HEK293 (cell line): Measurements from ENCODE around the gene RRAGB.
"Not testable (repeated sequence)": the region's sequence is repeated elsewhere in the genome, so short reads cannot be mapped to it uniquely, and the experiment has no call there.

Experiments
- CTCF ChIA-PET: fragments of 350-600 bp; formaldehyde crosslinking; extraction: SDS; loops from one replicate; lab custom pipeline; 2021; ENCODE audit warnings: antibody characterized with exemption; lab: Yijun Ruan, JAX
- POLR2A ChIA-PET: fragments of 300-600 bp; formaldehyde crosslinking; extraction: SDS; loops from one replicate; lab custom pipeline; 2020; ENCODE audit warnings: antibody characterized with exemption, inconsistent platforms; lab: Yijun Ruan, JAX
- H3K27ac ChIP-seq: fragments of 200-500 bp; sonication (Bioruptor generic); 2 replicates; pipeline ENCODE4 v1.5.1; 2014; ENCODE audit warnings: low read depth, low read length, control low read depth, inconsistent platforms; ENCODE audit errors: extremely low read depth
- H3K36me3 ChIP-seq, 2 experiments: fragments of 200-500 bp in 1 of 2; sonication (Bioruptor generic) in 1 of 2; 1 replicate in 1 of 2; 2 replicates in 1 of 2; pipeline ENCODE4 v1.5.1; 2014 to 2017; ENCODE audit warnings: inconsistent platforms in 2 of 2, low read length in 2 of 2; ENCODE audit not compliant: control insufficient read depth in 2 of 2, insufficient read depth in 1 of 2
- H3K4me1 ChIP-seq: fragments of 200-500 bp; sonication (Bioruptor generic); 2 replicates; pipeline ENCODE4 v1.5.1; 2014; ENCODE audit warnings: mild to moderate bottlenecking, low read length, inconsistent platforms; ENCODE audit not compliant: control insufficient read depth, insufficient read depth
- H3K4me3 ChIP-seq: 2 replicates; pipeline ENCODE4 v1.5.1; 2011; ENCODE audit warnings: low read depth, mild to moderate bottlenecking, control low read depth, low read length, moderate library complexity
- H3K9me3 ChIP-seq: fragments of 200-500 bp; sonication (Bioruptor generic); 2 replicates; pipeline ENCODE4 v1.5.1; 2014; ENCODE audit warnings: low read depth, low read length, inconsistent platforms; ENCODE audit not compliant: control insufficient read depth, insufficient read depth
- KLF7 ChIP-seq: fragments of 450-650 bp; formaldehyde crosslinking; IDR thresholded peaks from 2 replicates; pipeline ENCODE4 v1.5.1; 2016; ENCODE audit warnings: missing biosample characterization, missing genetic modification characterization, borderline replicate concordance
- KLF9 ChIP-seq: fragments of 450-650 bp; formaldehyde crosslinking; IDR thresholded peaks from 2 replicates; pipeline ENCODE4 v1.5.1; 2016; ENCODE audit warnings: missing biosample characterization, missing genetic modification characterization, low read depth
- SETDB1 ChIP-seq: IDR thresholded peaks from one replicate; pipeline ENCODE4 v1.6.1; 2017; ENCODE audit warnings: mild to moderate bottlenecking, low read length, moderate library complexity, mixed read lengths; ENCODE audit not compliant: insufficient read length
- TCF7L2 ChIP-seq: IDR thresholded peaks from 2 replicates; pipeline ENCODE4 v1.6.1; 2011; ENCODE audit warnings: low read depth, mild to moderate bottlenecking, inconsistent platforms, low read length, moderate library complexity, borderline replicate concordance
- ZNF426 ChIP-seq: fragments of 450-650 bp; formaldehyde crosslinking; IDR thresholded peaks from 2 replicates; pipeline ENCODE4 v1.5.1; 2017; ENCODE audit warnings: missing biosample characterization, missing genetic modification characterization, mild to moderate bottlenecking, inconsistent platforms, moderate library complexity
- ZNF658 ChIP-seq: fragments of 450-650 bp; formaldehyde crosslinking; IDR thresholded peaks from 2 replicates; pipeline ENCODE4; 2016; ENCODE audit warnings: missing biosample characterization, missing genetic modification characterization
- ZNF768 ChIP-seq: fragments of 450-650 bp; formaldehyde crosslinking; IDR thresholded peaks from 2 replicates; pipeline ENCODE4 v1.5.1; 2018; ENCODE audit warnings: missing biosample characterization, mild to moderate bottlenecking, missing genetic modification characterization
- ZNF785 ChIP-seq: fragments of 450-650 bp; formaldehyde crosslinking; IDR thresholded peaks from 2 replicates; pipeline ENCODE4 v1.5.1; 2016; ENCODE audit warnings: missing biosample characterization, missing genetic modification characterization
- TF ChIP-seq, protein P1 (sequence below): fragments of 450-650 bp; formaldehyde crosslinking; IDR thresholded peaks from 2 replicates; pipeline ENCODE4 v1.5.1; 2016; ENCODE audit warnings: missing biosample characterization, missing genetic modification characterization, low read depth
- TF ChIP-seq, protein P2 (sequence below): fragments of 450-650 bp; formaldehyde crosslinking; IDR thresholded peaks from 2 replicates; pipeline ENCODE4 v1.5.1; 2016; ENCODE audit warnings: missing biosample characterization, missing genetic modification characterization
- TF ChIP-seq, protein P3 (sequence below): fragments of 450-650 bp; formaldehyde crosslinking; IDR thresholded peaks from 2 replicates; pipeline ENCODE4 v1.5.1; 2016; ENCODE audit warnings: missing biosample characterization, missing genetic modification characterization, borderline replicate concordance
- TF ChIP-seq, protein P4 (sequence below): fragments of 450-650 bp; formaldehyde crosslinking; IDR thresholded peaks from 2 replicates; pipeline ENCODE4 v1.5.1; 2017; ENCODE audit warnings: missing biosample characterization, missing genetic modification characterization
- TF ChIP-seq, protein P5 (sequence below): fragments of 450-650 bp; formaldehyde crosslinking; IDR thresholded peaks from 2 replicates; pipeline ENCODE4 v1.5.1; 2016; ENCODE audit warnings: missing biosample characterization, missing genetic modification characterization
- TF ChIP-seq, protein P6 (sequence below): fragments of 450-650 bp; formaldehyde crosslinking; IDR thresholded peaks from 2 replicates; pipeline ENCODE4 v1.5.1; 2016; ENCODE audit warnings: missing biosample characterization, missing genetic modification characterization
- TF ChIP-seq, protein P7 (sequence below): fragments of 450-650 bp; formaldehyde crosslinking; IDR thresholded peaks from 2 replicates; pipeline ENCODE4 v1.5.1; 2016; ENCODE audit warnings: missing biosample characterization, missing genetic modification characterization
- TF ChIP-seq, protein P8 (sequence below): fragments of 450-650 bp; formaldehyde crosslinking; IDR thresholded peaks from 2 replicates; pipeline ENCODE4 v1.5.0; 2017; ENCODE audit warnings: missing biosample characterization, missing genetic modification characterization, borderline replicate concordance

RRAGB gene

DNA sequence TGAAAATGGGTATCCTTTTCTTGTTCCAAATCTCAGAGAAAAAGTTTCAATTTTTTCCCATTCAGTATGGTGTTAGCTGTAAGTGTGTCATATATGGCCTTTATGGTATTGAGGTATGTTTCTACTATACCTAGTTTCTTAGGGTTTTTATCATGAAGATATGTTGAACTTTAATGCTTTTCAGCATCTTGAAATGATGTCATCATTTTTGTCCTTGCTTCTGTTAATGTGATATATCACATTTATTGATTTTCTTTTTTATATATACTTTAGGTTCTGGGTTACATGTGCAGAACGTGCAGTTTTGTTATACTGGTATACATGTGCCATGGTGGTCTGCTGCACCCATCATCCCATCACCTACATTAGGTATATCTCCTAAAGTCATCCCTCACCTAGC is 49.5 kb upstream of the RRAGB start:
- ChIA-PET CTCF (no interaction called here), POLR2A (no interaction called here)
- Histone ChIP-seq H3K9me3 (no peaks in the 10 kb centered on the region), H3K36me3 (no peaks in the 10 kb centered on the region), H3K4me1 (no peaks in the 10 kb centered on the region), H3K4me3 (no peak overlapping the region), H3K27ac (no peak overlapping the region)
- TF ChIP-seq, protein P1, sequence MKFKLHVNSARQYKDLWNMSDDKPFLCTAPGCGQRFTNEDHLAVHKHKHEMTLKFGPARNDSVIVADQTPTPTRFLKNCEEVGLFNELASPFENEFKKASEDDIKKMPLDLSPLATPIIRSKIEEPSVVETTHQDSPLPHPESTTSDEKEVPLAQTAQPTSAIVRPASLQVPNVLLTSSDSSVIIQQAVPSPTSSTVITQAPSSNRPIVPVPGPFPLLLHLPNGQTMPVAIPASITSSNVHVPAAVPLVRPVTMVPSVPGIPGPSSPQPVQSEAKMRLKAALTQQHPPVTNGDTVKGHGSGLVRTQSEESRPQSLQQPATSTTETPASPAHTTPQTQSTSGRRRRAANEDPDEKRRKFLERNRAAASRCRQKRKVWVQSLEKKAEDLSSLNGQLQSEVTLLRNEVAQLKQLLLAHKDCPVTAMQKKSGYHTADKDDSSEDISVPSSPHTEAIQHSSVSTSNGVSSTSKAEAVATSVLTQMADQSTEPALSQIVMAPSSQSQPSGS (tag by site-specific recombination): peak; percentile 69
- TF ChIP-seq, protein P2, sequence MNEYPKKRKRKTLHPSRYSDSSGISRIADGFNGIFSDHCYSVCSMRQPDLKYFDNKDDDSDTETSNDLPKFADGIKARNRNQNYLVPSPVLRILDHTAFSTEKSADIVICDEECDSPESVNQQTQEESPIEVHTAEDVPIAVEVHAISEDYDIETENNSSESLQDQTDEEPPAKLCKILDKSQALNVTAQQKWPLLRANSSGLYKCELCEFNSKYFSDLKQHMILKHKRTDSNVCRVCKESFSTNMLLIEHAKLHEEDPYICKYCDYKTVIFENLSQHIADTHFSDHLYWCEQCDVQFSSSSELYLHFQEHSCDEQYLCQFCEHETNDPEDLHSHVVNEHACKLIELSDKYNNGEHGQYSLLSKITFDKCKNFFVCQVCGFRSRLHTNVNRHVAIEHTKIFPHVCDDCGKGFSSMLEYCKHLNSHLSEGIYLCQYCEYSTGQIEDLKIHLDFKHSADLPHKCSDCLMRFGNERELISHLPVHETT (tag by site-specific recombination): no peak
- TF ChIP-seq, protein P3, sequence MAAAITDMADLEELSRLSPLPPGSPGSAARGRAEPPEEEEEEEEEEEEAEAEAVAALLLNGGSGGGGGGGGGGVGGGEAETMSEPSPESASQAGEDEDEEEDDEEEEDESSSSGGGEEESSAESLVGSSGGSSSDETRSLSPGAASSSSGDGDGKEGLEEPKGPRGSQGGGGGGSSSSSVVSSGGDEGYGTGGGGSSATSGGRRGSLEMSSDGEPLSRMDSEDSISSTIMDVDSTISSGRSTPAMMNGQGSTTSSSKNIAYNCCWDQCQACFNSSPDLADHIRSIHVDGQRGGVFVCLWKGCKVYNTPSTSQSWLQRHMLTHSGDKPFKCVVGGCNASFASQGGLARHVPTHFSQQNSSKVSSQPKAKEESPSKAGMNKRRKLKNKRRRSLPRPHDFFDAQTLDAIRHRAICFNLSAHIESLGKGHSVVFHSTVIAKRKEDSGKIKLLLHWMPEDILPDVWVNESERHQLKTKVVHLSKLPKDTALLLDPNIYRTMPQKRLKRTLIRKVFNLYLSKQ (tag by site-specific recombination): no peak
- TF ChIP-seq KLF7: no peak

DNA sequence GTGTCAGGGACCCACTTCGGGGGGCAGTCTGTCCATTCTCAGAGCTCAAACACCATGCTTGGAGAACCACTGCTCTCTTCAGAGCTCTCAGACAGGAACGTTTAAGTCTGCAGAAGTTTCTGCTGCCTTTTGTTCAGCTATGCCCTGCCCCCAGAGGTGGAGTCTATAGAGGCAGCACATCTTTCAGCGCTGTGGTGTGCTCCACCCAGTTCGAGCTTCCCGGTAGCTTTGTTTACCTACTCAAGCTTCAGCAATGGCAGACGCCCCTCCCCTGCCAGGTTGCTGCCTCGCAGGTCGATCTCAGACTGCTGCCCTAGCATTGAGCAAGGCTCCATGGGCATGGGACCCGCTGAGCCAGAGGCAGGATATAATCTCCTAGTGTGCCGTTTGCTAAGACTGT is 29.0 kb upstream of the RRAGB start:
- POLR2A ChIA-PET, H3K27ac ChIP-seq, H3K9me3 ChIP-seq: not testable (repeated sequence)

DNA sequence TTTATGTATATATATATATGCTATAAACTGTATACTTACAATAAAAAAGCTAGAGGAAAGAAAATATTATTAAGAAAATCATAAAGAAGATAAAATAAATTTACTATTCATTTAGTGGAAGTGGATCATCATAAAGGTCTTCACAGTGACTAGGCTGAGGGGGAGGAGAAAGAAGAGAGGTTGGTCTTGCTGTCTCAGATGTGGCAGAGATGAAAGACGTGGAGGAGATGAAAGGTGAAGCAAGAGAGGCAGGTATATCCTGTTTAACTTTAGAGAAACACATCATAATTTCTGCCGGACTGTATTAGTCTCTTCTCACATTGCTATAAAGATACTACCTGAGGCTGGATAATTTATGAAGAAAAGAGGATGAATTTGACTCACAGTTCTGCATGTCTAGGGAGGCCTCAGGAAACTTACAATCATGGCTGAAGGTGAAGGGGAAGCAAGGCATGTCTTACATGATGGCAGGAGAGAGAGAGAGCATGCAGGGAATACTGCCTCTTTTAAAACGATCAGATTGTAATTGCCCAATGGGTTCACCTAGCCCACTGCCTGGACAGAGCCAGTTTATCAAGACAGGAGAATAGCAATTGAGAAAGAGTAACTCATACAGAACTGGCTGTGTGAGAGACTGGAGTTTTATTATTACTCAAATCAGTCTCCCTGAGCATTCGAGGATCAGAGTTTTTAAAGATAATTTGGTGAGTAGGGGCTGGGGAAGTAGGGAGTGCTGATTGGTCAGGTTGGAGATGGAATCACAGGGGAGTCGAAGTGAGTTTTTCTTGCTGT is 22.1 kb upstream of the RRAGB start:
- no peaks in the 10 kb centered on the region for H3K9me3 ChIP-seq
- CTCF ChIA-PET: no interaction called here
- no peak overlapping the region for H3K4me3 ChIP-seq
- POLR2A ChIA-PET: interaction anchor here (0.5 kb wide), 1 partner anchor 45 kb away, joined by 3 read pairs; no protein-coding TSS in a partner anchor
- H3K36me3 ChIP-seq: no peaks in the 10 kb centered on the region
- no peaks in the 10 kb centered on the region for H3K4me1 ChIP-seq
- no peak overlapping the region for H3K27ac ChIP-seq
- TF ChIP-seq, protein P4, sequence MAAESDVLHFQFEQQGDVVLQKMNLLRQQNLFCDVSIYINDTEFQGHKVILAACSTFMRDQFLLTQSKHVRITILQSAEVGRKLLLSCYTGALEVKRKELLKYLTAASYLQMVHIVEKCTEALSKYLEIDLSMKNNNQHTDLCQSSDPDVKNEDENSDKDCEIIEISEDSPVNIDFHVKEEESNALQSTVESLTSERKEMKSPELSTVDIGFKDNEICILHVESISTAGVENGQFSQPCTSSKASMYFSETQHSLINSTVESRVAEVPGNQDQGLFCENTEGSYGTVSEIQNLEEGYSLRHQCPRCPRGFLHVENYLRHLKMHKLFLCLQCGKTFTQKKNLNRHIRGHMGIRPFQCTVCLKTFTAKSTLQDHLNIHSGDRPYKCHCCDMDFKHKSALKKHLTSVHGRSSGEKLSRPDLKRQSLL (tag by site-specific recombination): no peak
- TF ChIP-seq, protein P5, sequence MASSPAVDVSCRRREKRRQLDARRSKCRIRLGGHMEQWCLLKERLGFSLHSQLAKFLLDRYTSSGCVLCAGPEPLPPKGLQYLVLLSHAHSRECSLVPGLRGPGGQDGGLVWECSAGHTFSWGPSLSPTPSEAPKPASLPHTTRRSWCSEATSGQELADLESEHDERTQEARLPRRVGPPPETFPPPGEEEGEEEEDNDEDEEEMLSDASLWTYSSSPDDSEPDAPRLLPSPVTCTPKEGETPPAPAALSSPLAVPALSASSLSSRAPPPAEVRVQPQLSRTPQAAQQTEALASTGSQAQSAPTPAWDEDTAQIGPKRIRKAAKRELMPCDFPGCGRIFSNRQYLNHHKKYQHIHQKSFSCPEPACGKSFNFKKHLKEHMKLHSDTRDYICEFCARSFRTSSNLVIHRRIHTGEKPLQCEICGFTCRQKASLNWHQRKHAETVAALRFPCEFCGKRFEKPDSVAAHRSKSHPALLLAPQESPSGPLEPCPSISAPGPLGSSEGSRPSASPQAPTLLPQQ (tag by site-specific recombination): no peak
- TF ChIP-seq ZNF426 (tag by site-specific recombination) (no peak), TCF7L2 (no peak), ZNF658 (tag by site-specific recombination) (no peak), SETDB1 (no peak), ZNF768 (no peak), KLF9 (no peak), ZNF785 (tag by site-specific recombination) (no peak)
- TF ChIP-seq, protein P6, sequence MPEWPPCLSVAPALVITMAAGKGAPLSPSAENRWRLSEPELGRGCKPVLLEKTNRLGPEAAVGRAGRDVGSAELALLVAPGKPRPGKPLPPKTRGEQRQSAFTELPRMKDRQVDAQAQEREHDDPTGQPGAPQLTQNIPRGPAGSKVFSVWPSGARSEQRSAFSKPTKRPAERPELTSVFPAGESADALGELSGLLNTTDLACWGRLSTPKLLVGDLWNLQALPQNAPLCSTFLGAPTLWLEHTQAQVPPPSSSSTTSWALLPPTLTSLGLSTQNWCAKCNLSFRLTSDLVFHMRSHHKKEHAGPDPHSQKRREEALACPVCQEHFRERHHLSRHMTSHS (tag by site-specific recombination): no peak
- TF ChIP-seq, protein P7, sequence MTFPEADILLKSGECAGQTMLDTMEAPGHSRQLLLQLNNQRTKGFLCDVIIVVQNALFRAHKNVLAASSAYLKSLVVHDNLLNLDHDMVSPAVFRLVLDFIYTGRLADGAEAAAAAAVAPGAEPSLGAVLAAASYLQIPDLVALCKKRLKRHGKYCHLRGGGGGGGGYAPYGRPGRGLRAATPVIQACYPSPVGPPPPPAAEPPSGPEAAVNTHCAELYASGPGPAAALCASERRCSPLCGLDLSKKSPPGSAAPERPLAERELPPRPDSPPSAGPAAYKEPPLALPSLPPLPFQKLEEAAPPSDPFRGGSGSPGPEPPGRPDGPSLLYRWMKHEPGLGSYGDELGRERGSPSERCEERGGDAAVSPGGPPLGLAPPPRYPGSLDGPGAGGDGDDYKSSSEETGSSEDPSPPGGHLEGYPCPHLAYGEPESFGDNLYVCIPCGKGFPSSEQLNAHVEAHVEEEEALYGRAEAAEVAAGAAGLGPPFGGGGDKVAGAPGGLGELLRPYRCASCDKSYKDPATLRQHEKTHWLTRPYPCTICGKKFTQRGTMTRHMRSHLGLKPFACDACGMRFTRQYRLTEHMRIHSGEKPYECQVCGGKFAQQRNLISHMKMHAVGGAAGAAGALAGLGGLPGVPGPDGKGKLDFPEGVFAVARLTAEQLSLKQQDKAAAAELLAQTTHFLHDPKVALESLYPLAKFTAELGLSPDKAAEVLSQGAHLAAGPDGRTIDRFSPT: no peak
- TF ChIP-seq, protein P8, sequence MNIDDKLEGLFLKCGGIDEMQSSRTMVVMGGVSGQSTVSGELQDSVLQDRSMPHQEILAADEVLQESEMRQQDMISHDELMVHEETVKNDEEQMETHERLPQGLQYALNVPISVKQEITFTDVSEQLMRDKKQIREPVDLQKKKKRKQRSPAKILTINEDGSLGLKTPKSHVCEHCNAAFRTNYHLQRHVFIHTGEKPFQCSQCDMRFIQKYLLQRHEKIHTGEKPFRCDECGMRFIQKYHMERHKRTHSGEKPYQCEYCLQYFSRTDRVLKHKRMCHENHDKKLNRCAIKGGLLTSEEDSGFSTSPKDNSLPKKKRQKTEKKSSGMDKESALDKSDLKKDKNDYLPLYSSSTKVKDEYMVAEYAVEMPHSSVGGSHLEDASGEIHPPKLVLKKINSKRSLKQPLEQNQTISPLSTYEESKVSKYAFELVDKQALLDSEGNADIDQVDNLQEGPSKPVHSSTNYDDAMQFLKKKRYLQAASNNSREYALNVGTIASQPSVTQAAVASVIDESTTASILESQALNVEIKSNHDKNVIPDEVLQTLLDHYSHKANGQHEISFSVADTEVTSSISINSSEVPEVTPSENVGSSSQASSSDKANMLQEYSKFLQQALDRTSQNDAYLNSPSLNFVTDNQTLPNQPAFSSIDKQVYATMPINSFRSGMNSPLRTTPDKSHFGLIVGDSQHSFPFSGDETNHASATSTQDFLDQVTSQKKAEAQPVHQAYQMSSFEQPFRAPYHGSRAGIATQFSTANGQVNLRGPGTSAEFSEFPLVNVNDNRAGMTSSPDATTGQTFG (tag by site-specific recombination): no peak

More for the DNA sequence above, 29.0 kb upstream of the RRAGB start:
- H3K4me3 ChIP-seq, CTCF ChIA-PET, H3K36me3 ChIP-seq, H3K4me1 ChIP-seq: not testable (repeated sequence)
